Activated CD4-positive, alpha-beta T cell treated with anti-CD3 and anti-CD28 coated beads for 36 hours (primary cell): ENCODE data around the gene BTBD2. TPM values are rescaled to one million over a fixed set of nuclear protein-coding genes. Genes with fewer than 3 reads are reported as not detected.
"Not testable (repeated sequence)": the region's sequence is repeated elsewhere in the genome, so short reads cannot be mapped to it uniquely, and the experiment has no call there.

Experiments
- ATAC-seq: fragments of 200-7000 bp; cut with Tn5 transposase; one replicate; pipeline ENCODE4 v1.10.0; 2021; ENCODE audit warnings: mild to moderate bottlenecking, moderate library complexity
- CTCF ChIA-PET: fragments of 350-600 bp; sonication (Branson Sonifier 250); formaldehyde crosslinking; loops from one replicate; lab custom pipeline; 2021; ENCODE audit warnings: antibody characterized with exemption; lab: Charles Lee
- POLR2A ChIA-PET: fragments of 350-600 bp; sonication (Branson Sonifier 250); formaldehyde crosslinking; loops from one replicate; lab custom pipeline; 2021; ENCODE audit warnings: antibody characterized with exemption, inconsistent platforms; lab: Charles Lee
- DNase-seq: peaks from one replicate; pipeline ENCODE4 v3.0.0-alpha.2; 2020
- H3K27ac Mint-ChIP-seq: one replicate; pipeline ENCODE4 v1.8.0; 2021; ENCODE audit warnings: mixed read lengths
- H3K27me3 Mint-ChIP-seq: one replicate; pipeline ENCODE4 v1.8.0; 2021; ENCODE audit warnings: mixed read lengths
- H3K36me3 Mint-ChIP-seq: one replicate; pipeline ENCODE4 v1.8.0; 2021; ENCODE audit warnings: low read depth, mixed read lengths
- H3K4me1 Mint-ChIP-seq: one replicate; pipeline ENCODE4 v1.8.0; 2021; ENCODE audit warnings: mixed read lengths
- H3K4me3 Mint-ChIP-seq: one replicate; pipeline ENCODE4 v1.8.0; 2021; ENCODE audit warnings: mild to moderate bottlenecking, moderate library complexity, mixed read lengths
- H3K9me3 Mint-ChIP-seq: one replicate; pipeline ENCODE4 v1.8.0; 2021; ENCODE audit warnings: low read depth, mixed read lengths
- intact Hi-C, 2 experiments: fragments of 100-400 bp; cut with DNase I in 1 of 2; cut with micrococcal nuclease in 1 of 2; formaldehyde crosslinking; loops; one replicate each; pipeline versions ENCODE4 v1.14.2 to v1.15.1; 2022 to 2024; cut with DNase I, micrococcal nuclease
- total RNA-seq, 2 experiments: library from RNA; stranded (reverse); gene quantifications; one replicate each; pipeline ENCODE4 v1.2.3, GENCODE V29; 2021

Gene BTBD2
- total RNA-seq, 2 experiments from 2014 or later, result 46.7 to 61.8 TPM

DNA sequence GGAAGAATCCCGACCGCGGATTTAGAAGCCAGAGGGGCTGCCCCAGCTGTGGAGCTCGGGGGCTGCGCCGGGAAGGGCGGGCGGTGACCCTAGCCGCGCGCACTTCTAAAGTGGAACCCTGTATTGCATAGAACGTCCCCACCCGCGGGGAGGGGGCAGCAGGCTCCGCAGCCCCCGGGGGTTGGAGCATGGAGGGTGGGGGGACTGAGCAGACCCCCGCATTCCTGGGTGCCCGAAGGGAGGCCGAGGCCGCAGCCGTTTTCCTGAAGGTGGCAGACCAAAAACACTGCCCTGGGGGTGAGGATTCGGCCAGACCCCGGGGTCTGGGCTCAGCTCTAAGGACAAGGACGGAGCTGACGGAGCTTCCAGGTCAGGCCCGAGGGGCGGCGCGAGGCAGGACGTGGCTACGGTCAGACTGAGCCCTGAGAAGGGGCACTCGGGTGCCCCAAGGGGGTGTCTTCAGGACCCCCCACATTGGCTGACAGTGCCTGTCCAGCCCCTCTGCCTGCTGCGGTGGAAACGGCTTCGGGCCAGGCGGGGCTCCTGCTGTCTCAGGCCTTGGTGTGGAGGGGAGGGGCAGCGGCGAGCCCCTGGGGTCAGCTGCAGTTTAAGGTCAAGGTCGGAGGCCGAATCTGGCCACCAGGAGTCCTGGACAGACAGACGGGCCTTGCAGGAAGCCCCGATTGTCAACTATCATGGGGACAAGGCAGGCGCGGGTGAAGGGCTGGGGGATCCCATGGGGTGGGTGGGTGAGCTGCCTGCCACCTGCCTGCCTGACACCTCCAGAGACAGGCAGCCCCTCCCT is 23.0 kb upstream of the BTBD2 start:
- CTCF ChIA-PET, result interaction anchor here (0.6 to 1.6 kb wide), 3 partner anchors 19 to 221 kb away, joined by 3 to 4 read pairs (median 3); no protein-coding TSS in a partner anchor
- ATAC-seq (no peak), DNase-seq (no peak)
- Mint-ChIP-seq H3K4me3 (no peak overlapping the region), H3K27ac (no peak overlapping the region), H3K4me1 (peaks cover 24% of the 10 kb centered on the region), H3K9me3 (no peaks in the 10 kb centered on the region), H3K36me3 (peaks cover 20% of the 10 kb centered on the region), H3K27me3 (no peaks in the 10 kb centered on the region)
- intact Hi-C loops, result loop anchor here in 1 of 2 experiments (5.0 kb wide), 1 partner anchor 114 kb away; the partner anchor contains the start of gene AP3D1
- POLR2A ChIA-PET, result no interaction called here

DNA sequence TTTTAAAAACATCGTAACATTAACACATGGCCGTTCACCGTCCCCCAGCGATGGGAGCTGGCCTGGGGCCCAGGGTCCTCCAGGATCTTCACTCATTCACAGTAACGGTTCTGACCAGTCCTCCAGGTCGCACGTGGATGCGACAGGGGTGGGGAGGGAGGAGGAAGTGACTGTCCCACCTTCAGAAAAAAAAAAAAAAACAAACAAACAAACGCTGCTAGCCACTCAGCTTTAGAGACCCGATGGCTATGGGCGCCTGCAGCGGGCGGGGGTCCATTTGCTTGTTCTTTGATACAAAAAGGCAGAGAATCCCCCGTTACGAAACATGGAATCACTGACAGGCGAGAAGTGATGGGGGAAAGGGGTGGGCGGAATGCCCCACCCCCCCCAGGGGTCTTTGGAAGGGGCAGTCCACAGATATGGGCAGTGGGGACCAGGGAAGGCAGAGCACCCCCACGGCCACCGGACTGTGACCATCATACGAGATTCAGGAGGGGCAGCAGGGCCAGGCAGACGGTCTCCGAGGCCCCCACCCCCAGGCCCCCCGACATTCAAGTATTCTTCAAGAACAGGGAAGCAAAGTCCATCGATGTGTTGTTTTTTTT is 22.2 kb upstream of the BTBD2 start:
- peaks cover 17% of the 10 kb centered on the region for H3K36me3 Mint-ChIP-seq
- H3K27me3 Mint-ChIP-seq, result no peaks in the 10 kb centered on the region
- H3K4me3 Mint-ChIP-seq, result no peak overlapping the region
- ChIA-PET CTCF (no interaction called here), POLR2A (interaction anchor here (0.9 kb wide), 1 partner anchor 11 kb away, joined by 3 read pairs; no protein-coding TSS in a partner anchor)
- H3K4me1 Mint-ChIP-seq, result peaks cover 26% of the 10 kb centered on the region
- no peak for DNase-seq
- H3K27ac Mint-ChIP-seq, result no peak overlapping the region
- no peaks in the 10 kb centered on the region for H3K9me3 Mint-ChIP-seq
- no peak for ATAC-seq
- intact Hi-C loops, result loop anchor here in 1 of 2 experiments (5.0 kb wide), 1 partner anchor 115 kb away; the partner anchor contains the start of gene AP3D1

DNA sequence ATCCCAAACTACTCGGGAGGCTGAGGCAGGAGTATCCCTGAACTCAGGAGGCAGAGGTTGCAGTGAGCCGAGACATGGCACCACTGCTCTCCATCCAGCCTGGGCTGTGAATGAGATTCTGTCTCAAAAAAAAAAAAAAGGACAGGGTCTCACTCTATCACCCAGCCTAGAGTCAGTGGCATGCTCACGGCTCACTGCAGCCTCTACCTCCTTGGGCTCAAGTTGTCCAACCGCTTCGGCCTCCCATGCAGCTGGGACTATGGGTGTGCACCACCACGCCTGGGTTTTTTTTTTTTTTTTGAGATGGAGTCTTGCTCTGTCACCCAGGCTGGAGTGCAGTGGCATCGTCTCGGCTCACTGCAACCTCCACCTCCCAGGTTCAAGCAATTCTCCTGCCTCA is 20.9 kb upstream of the BTBD2 start:
- ChIA-PET CTCF (no interaction called here), POLR2A (no interaction called here)
- ATAC-seq (no peak), DNase-seq (no peak)
- H3K4me1 Mint-ChIP-seq, result peaks cover 37% of the 10 kb centered on the region
- H3K9me3 Mint-ChIP-seq, result no peaks in the 10 kb centered on the region
- H3K27me3 Mint-ChIP-seq, result no peaks in the 10 kb centered on the region
- H3K4me3 Mint-ChIP-seq, result no peak overlapping the region
- intact Hi-C loops, result loop anchor here in 1 of 2 experiments (5.0 kb wide), 1 partner anchor 116 kb away; the partner anchor contains the start of gene AP3D1
- peaks cover 14% of the 10 kb centered on the region for H3K36me3 Mint-ChIP-seq
- no peak overlapping the region for H3K27ac Mint-ChIP-seq

DNA sequence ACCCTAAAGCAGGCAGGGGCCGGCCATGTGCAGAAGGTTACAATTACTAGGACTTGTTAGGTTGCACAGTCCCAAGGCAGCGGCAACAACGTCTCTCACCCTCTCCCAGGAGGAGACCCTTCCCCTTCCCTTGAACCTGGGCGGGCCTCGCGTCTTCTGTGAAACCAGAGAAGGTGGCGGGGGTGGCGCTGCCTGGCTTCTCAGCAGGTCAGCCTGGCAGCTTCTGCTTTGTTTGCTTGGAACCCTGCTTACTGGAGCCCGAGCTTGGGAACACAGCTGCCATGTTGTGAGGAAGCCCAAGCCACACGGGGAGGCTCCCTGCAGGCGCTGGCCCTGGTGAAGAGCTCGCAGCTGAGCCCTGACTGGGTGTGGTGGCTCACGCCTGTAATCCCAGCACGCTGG is 20.1 kb upstream of the BTBD2 start:
- Mint-ChIP-seq H3K27me3 (no peaks in the 10 kb centered on the region), H3K4me1 (peaks cover 31% of the 10 kb centered on the region), H3K9me3 (no peaks in the 10 kb centered on the region), H3K36me3 (peaks cover 10% of the 10 kb centered on the region), H3K27ac (no peak overlapping the region), H3K4me3 (no peak overlapping the region)
- DNase-seq, result no peak
- ChIA-PET CTCF (interaction anchor here (0.5 to 1.0 kb wide), 5 partner anchors 13 to 49 kb away, joined by 3 to 4 read pairs (median 4); no protein-coding TSS in a partner anchor), POLR2A (interaction anchor here (0.6 to 1.1 kb wide), 3 partner anchors 17 to 199 kb away, joined by 3 to 11 read pairs (median 4); partner anchors contain the start of gene MKNK2)
- no peak for ATAC-seq
- intact Hi-C loops, result loop anchor here (1.0 to 5.0 kb wide), 2 partner anchors 19 to 117 kb away; partner anchors contain the start of gene AP3D1 (in 1 of the 2)

DNA sequence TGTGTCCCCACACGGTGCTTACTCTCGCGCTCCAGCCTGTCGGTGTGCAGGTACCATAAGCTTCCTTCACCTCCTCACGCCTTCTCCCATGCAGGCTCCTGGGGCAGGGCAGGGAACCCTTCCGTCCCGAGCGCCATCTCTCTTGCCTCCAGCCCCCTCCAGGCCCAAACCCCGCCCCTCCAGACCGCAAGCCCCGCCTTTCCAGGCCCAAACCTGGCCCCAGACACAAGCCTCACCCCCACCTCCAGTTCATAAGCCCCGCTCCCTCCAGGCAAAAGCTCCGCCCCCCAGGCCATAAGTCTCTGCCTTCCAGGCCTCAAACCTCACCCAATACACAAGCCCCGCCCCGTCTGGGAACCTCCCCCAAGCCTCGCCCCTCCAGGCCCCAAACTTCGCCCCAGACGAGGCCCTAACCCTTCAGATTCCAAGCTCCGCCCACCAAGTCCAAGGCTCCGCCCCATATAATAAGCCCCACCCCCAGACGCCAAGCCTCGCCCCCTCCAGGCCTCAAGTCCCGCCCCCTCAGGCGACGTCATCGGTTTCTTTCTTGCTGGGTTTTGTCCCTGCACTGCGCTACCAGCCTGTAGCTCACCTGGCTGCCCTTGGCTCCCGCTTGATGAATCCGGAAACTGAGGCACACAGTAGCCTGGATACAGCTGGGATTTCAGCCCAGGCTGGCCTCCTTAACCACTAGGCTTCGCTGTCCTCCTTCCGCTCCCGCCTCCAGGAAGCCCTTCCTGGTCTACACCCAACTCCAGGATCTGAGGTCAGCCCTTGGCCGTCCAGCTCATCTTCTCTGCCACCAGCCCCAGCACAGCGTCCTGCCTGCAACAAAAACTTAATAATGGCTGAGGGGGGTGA is 19.4 kb upstream of the BTBD2 start:
- H3K9me3 Mint-ChIP-seq, result no peaks in the 10 kb centered on the region
- H3K4me1 Mint-ChIP-seq, result peaks cover 31% of the 10 kb centered on the region
- ChIA-PET POLR2A (interaction anchor here (0.6 to 1.1 kb wide), 3 partner anchors 17 to 199 kb away, joined by 3 to 11 read pairs (median 4); partner anchors contain the start of gene MKNK2), CTCF (interaction anchor here (0.5 to 1.0 kb wide), 7 partner anchors 12 to 49 kb away, joined by 3 to 4 read pairs (median 4); no protein-coding TSS in a partner anchor)
- peak; percentile 70 for ATAC-seq
- peak; percentile 90 for DNase-seq
- H3K36me3 Mint-ChIP-seq, result peaks cover 9% of the 10 kb centered on the region
- H3K27me3 Mint-ChIP-seq, result no peaks in the 10 kb centered on the region
- intact Hi-C loops, result loop anchor here (1.0 to 5.0 kb wide), 2 partner anchors 19 to 117 kb away; partner anchors contain the start of gene AP3D1 (in 1 of the 2)
- no peak overlapping the region for H3K4me3 Mint-ChIP-seq
- H3K27ac Mint-ChIP-seq, result no peak overlapping the region

DNA sequence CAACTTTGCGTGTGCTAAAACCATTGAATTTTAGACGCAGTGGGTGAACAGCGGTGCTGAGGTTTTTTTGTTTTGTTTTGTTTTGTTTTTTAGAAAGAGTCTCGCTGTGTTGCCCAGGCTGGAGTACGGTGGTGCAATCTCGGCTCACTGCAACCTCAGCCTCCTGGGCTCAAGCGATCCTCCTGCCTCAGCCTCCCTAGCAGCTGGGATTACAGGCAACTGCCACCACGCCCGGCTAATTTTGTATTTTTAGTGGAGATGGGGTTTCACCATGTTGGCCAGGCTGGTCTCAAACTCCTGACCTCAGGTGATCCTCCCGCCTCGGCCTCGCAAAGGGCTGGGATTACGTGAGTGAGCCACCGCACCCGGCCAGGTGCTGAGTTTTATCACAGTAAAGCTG is 18.7 kb upstream of the BTBD2 start:
- H3K4me3 Mint-ChIP-seq, H3K27ac Mint-ChIP-seq, H3K36me3 Mint-ChIP-seq, H3K27me3 Mint-ChIP-seq, ATAC-seq, H3K9me3 Mint-ChIP-seq, intact Hi-C loops, DNase-seq: not testable (repeated sequence)
- ChIA-PET CTCF (interaction anchor here (0.7 to 0.8 kb wide), 2 partner anchors 14 to 15 kb away, joined by 3 to 4 read pairs; no protein-coding TSS in a partner anchor), POLR2A (interaction anchor here (1.0 to 1.1 kb wide), 2 partner anchors 18 to 63 kb away, joined by 3 to 11 read pairs; partner anchors contain the start of gene MKNK2)
- peaks cover 28% of the 10 kb centered on the region for H3K4me1 Mint-ChIP-seq

DNA sequence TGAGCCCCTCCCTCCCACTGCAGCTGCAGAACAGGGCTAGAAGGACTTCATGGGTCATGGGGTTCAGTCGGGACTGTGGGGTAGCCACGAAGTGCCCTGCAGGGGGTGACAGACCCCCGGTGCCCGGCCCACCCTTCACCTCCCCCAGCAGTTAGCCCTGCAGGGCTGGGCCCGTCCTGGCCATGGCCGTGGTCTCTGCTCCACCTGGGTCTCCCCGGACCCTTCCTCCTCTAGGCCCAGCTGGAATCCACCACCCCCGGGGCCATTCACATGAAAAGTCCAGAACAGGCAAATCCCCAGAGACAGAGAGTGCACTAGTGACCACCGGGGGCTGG is 18.3 kb upstream of the BTBD2 start:
- DNase-seq, result no peak
- no peak overlapping the region for H3K4me3 Mint-ChIP-seq
- POLR2A ChIA-PET, result interaction anchor here (1.0 kb wide), 1 partner anchor 64 kb away, joined by 3 read pairs; no protein-coding TSS in a partner anchor
- H3K4me1 Mint-ChIP-seq, result peaks cover 28% of the 10 kb centered on the region
- no peaks in the 10 kb centered on the region for H3K9me3 Mint-ChIP-seq
- H3K27ac Mint-ChIP-seq, result no peak overlapping the region
- no peaks in the 10 kb centered on the region for H3K27me3 Mint-ChIP-seq
- intact Hi-C loops, result no loop called here
- no peak for ATAC-seq
- H3K36me3 Mint-ChIP-seq, result peaks cover 4% of the 10 kb centered on the region
- CTCF ChIA-PET, result interaction anchor here (0.8 kb wide), 1 partner anchor 14 kb away, joined by 4 read pairs; no protein-coding TSS in a partner anchor

DNA sequence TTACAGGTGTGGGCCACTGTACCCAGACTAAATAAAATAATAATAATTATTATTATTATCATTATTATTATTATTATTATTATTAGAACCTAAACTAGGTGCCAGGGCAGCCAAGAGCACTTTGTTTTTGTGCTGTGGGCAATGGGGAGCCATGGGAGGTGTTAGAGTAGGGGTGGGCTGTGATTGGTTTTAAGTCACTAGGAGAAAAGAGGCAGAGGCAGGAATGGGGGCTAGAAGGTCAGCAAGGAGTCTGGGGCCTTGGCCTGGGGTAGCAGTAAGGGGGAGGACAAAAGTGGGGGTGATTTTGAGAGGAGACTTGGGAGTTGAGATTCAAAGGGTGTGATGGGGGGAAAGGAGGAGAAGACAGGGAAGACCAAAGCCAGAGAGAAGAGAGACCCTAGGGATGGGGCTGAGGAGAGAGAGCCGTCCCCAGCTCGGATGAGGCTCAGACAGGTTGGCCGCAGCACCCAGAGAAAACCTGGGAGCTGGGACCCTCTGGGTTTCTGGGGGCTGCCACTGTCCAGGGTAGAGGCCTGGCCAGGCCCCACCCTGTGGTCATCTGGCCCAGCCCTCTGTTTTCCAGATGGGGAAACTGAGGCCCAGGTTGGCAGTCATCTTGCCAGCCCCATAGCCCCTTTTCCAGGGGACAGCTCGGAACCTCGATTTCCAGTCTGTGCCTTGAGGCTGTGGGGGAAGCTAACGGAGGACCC is 17.8 kb upstream of the BTBD2 start:
- DNase-seq (no peak), ATAC-seq (no peak)
- Mint-ChIP-seq H3K27ac (peak overlapping the region; percentile 25), H3K9me3 (no peaks in the 10 kb centered on the region), H3K27me3 (no peaks in the 10 kb centered on the region), H3K4me3 (peak overlapping the region; percentile 70), H3K4me1 (peaks cover 28% of the 10 kb centered on the region), H3K36me3 (peaks cover 4% of the 10 kb centered on the region)
- CTCF ChIA-PET, result no interaction called here
- intact Hi-C loops, result no loop called here
- POLR2A ChIA-PET, result interaction anchor here (1.0 to 1.1 kb wide), 2 partner anchors 8 to 64 kb away, joined by 3 read pairs; no protein-coding TSS in a partner anchor

DNA sequence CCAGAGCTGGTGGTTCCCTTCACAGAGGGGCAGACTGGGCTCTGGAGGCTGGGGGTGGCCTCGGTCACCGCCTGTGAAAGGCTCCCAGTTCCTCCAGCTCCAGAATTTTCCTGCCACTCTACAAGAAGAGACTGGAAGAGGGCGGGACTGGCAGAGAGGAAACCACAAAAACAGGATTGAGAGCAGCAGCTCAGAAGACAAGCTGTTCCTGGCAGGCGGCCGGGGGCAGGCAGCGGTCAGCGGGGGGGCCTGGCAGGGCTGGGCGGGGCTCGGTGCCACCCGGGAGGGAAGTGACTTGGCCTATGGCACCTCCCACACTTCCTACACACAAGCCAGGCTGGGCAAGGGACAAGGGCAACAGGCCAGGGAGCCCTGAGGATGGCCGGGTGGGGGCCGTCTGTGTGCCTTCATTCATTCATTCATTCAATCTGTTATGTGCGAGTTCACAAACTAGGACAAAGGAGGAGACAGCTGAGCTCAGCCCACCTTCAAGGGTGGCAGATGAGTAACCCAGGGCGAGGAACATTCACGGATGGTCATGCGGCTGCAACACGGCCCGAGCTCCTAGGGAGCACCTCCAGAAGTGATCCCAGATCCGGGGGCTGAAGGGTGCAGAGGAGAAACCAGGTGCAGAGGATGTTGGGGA is 16.9 kb upstream of the BTBD2 start:
- DNase-seq (peak; percentile 74), ATAC-seq (peak; percentile 57)
- POLR2A ChIA-PET, result interaction anchor here (1.1 kb wide), 2 partner anchors 9 to 10 kb away, joined by 3 to 5 read pairs; no protein-coding TSS in a partner anchor
- Mint-ChIP-seq H3K36me3 (no peaks in the 10 kb centered on the region), H3K4me3 (peak overlapping the region; percentile 70), H3K27me3 (no peaks in the 10 kb centered on the region), H3K27ac (peak overlapping the region; percentile 85), H3K9me3 (no peaks in the 10 kb centered on the region), H3K4me1 (peaks cover 28% of the 10 kb centered on the region)
- intact Hi-C loops, result no loop called here
- CTCF ChIA-PET, result interaction anchor here (0.7 to 1.4 kb wide), 5 partner anchors 10 to 60 kb away, joined by 3 to 5 read pairs (median 4); no protein-coding TSS in a partner anchor
